Omental fat pad (tissue), 4 donors: Measurements from ENCODE around the gene CDH15. TPM values are rescaled to one million over a fixed set of nuclear protein-coding genes. Genes with fewer than 3 reads are reported as not detected.
A peak's percentile ranks its signal among the peaks of the same experiment; 100 is the strongest.
"Not testable (repeated sequence)": the region's sequence is repeated elsewhere in the genome, so short reads cannot be mapped to it uniquely, and the experiment has no call there.

Experiments
- ATAC-seq: fragments of 150-250 bp; one replicate; pipeline ENCODE4 v1.9.1; 2016; ENCODE audit warnings: mild to moderate bottlenecking, moderate library complexity; ENCODE audit not compliant: low FRiP score
- DNase-seq: peaks from one replicate; pipeline ENCODE4 v3.0.0-alpha.2; 2019; ENCODE audit warnings: low spot score
- total RNA-seq, 4 donors: library from RNA; depleted of rRNA; stranded (reverse); fragments of >200 nt; gene quantifications; one replicate each; pipeline ENCODE4 v1.1.0, GENCODE V29; 2016
- TF ChIP-seq, protein P1 (sequence below), 3 donors: fragments of 450-650 bp; IDR thresholded peaks; one replicate each; pipeline ENCODE4 v1.5.1; 2016 to 2017; ENCODE audit warnings: antibody characterized with exemption in 3 of 3, mild to moderate bottlenecking in 3 of 3, moderate library complexity in 2 of 3

Gene CDH15
- total RNA-seq, 4 donors from 2014 or later = not detected

DNA sequence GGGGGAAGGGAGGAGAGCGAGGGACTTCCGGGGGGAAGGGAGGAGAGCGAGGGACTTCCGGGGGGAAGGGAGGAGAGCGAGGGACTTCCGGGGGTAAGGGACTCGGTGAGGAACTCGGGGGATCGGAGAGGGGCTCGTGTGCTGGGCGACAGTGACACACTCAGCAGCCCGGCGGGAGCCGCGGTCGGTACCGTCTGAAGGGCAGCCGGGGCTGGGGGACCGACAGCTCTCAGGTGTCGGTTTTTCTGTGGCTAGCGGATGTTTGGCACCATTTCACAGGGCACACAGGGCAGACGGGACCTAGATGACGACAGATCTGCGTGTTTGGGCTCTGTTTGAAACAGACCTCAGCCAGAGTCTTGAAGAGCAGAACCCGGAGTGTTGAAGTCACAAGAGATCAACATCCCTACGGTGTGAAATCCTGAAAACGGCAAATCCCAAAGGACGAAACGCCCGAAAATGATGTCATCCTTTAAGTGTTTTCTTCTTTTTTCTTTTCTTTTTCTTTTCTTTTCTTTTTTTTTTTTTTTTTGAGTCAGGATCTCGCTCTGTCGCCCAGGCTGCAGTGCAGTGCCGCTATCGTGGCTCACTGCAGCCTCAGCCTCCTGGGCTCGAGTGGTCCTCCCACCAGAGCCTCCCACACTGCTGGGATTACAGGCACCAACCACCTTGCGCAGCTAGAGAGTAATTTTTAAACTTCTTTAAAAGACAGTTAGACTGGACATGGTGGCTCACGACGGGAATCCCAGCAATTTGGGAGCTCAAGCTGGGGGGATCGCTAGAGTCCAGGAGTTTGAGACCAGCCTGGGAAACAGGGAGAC, 69.8 kb downstream of the CDH15 start:
- ATAC-seq (peak; percentile 70), DNase-seq (no peak)
- TF ChIP-seq, protein P1, sequence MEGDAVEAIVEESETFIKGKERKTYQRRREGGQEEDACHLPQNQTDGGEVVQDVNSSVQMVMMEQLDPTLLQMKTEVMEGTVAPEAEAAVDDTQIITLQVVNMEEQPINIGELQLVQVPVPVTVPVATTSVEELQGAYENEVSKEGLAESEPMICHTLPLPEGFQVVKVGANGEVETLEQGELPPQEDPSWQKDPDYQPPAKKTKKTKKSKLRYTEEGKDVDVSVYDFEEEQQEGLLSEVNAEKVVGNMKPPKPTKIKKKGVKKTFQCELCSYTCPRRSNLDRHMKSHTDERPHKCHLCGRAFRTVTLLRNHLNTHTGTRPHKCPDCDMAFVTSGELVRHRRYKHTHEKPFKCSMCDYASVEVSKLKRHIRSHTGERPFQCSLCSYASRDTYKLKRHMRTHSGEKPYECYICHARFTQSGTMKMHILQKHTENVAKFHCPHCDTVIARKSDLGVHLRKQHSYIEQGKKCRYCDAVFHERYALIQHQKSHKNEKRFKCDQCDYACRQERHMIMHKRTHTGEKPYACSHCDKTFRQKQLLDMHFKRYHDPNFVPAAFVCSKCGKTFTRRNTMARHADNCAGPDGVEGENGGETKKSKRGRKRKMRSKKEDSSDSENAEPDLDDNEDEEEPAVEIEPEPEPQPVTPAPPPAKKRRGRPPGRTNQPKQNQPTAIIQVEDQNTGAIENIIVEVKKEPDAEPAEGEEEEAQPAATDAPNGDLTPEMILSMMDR (IDR thresholded peaks at IDR 0.05) = no peak

GRCh38 chr16:89242795-89243200, 71.2 kb downstream of the CDH15 start:
- TF ChIP-seq, protein P1 (IDR thresholded peaks at IDR 0.05) = no peak
- no peak for DNase-seq
- ATAC-seq = no peak

DNA sequence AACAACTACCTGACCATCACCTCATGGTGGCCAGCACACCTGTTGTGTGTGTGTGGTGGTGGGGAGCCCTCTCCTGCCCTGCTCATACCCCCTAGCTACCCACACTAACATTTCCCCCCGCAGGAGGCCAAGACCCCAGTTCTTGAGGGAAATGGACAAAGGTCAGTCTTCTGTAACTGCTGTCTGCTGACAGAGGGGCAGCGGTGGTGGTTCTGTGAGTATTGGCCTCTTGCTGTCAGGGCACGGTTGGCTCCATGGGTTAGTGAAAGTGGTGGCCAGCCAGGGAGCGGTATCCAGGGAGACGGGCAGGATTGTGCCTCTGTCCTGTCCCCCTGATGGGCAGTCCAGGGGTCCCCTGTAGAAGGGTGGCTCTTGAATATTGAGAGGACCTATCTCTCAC, 72.1 kb downstream of the CDH15 start:
- TF ChIP-seq, protein P1 (IDR thresholded peaks at IDR 0.05) = no peak
- DNase-seq (no peak), ATAC-seq (no peak)

GRCh38 chr16:89244264-89244663, 72.7 kb downstream of the CDH15 start:
- ATAC-seq = not testable (repeated sequence)

GRCh38 chr16:89244754-89245153, 73.2 kb downstream of the CDH15 start:
- TF ChIP-seq, protein P1 (IDR thresholded peaks at IDR 0.05) = no peak
- no peak for ATAC-seq
- DNase-seq = no peak

More at GRCh38 chr16:89244264-89244663, 72.7 kb downstream of the CDH15 start:
- not testable (repeated sequence) for DNase-seq

Other genes starting within 250 kb of the CDH15 start
- 10 to 100 TPM in 1 of 4 donors, 1 to 10 TPM in 2, under 1 TPM in 1; 0.84 to 12.6 (median 1.4) TPM for gene CBFA2T3, start 194.5 kb upstream of the CDH15 start, total RNA-seq
- gene ACSF3, start 77.9 kb upstream of the CDH15 start, total RNA-seq = 10 to 100 TPM; 17.6 to 27.6 (median 21.6) TPM
- gene SLC22A31, start 28.8 kb downstream of the CDH15 start, total RNA-seq = not detected
- gene ZNF778, start 46.0 kb downstream of the CDH15 start, total RNA-seq = 10 to 100 TPM in 2 of 4 donors, 1 to 10 TPM in 2; 5.7 to 22.8 (median 13.4) TPM